GM21526 (cell line): Measurements from ENCODE around the gene AQP3.
"Not testable (repeated sequence)": the region's sequence is repeated elsewhere in the genome, so short reads cannot be mapped to it uniquely, and the experiment has no call there.

Experiments
- ATAC-seq: cut with Tn5 transposase; IDR thresholded peaks from one replicate; pipeline ENCODE4 v1.9.1; 2021; ENCODE audit warnings: moderate library complexity; ENCODE audit not compliant: unreplicated experiment, low FRiP score

Gene AQP3

DNA sequence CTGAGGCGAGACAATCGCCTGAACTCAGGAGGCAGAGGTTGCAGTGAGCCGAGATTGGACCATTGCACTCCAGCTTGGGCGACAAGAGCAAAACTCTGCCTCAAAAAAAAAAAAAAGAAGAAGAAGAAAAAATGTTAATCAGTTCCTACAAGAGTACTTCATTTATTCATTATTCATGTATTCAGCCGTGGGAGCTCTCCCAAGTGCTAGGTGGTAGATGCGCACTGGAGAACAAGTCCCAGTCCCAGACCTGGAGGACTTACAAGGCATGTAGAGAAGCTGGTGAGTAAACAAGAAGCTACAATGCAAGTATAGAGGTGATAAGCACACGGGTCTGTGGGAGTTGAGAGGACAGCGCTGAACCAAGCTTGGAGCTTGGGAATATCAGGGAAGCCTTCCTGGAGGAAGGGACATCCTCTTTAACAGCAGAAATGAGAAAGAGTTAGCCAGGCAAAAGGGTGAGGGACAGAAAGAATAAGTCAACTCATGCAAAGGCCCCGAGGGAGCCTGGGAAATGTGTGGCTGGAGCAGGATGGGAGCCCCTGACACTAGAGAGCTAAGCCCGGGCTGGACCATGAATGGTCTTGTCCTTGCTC, 27.6 kb downstream of the AQP3 start:
- no peak for ATAC-seq

DNA sequence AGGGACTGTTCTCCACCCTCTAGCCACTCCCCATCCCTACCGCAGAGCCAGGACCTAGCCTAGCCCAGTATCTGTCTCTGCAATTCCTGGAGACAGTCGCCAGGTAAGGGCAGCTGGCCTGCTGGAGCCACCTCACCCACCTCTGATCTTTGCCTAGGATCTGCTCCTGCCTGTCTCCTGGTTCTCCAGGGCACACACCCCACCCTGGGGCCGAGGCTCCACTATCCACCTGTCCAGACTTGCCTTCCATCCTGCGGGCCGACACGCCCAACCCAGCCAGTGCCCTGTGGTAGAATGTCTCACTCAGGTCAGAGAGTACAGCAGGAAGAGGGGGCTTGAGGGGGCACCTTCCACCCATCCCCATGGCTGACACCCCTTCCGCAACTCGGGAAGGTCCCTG, 29.3 kb downstream of the AQP3 start:
- no peak for ATAC-seq

DNA sequence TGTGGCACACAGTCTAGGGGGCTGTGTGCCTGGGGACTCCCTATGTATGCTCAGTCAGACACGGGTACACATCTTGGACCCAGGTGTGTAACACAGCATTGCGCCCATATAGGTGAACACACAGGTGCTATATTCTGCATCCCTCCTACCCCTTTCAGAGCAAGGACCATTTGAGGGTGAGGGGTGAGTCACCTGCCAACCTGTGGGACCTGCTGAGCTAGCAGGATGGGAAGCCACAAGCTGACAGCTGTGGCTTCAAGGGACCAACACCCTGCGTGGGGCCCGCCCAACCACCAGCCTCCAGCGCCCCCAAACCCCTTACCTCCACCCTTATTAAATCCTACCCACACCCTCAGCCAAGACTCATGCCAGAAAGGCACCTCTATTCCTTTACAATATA, 30.4 kb downstream of the AQP3 start:
- ATAC-seq: no peak

- no peak for ATAC-seq
These were observed 31.8 kb downstream of the AQP3 start for GRCh38 chr9:33415501-33416038.

DNA sequence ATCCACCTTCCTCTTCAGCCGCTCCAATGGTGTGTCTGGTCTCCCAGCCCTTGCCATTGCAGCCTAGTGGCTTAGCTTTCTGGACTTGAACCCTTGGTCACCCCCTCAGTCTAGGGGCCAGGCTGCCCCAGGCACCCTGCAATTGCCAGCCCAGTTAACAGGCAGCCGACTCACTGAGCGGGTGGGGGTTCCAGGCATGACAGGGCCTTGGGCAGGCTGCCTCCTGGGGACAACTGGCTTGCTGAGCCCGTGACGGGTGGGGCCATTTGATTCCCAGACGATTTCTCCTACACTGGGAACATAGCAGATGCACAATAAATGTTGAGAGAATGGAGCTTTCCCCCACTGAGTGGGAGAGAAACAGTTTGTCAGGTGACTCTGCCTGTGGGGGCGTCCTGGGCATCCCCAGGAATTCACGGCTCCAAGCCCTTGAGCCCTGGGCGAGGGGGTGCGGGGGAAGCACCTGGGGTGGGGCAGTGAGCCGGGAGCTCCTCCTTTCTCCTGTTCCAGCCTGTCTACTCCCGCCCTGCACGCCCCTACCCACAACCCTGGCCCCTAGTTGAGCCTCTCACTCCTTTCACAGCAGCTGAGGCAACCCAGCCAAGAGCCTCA, 32.4 kb downstream of the AQP3 start:
- ATAC-seq: no peak

DNA sequence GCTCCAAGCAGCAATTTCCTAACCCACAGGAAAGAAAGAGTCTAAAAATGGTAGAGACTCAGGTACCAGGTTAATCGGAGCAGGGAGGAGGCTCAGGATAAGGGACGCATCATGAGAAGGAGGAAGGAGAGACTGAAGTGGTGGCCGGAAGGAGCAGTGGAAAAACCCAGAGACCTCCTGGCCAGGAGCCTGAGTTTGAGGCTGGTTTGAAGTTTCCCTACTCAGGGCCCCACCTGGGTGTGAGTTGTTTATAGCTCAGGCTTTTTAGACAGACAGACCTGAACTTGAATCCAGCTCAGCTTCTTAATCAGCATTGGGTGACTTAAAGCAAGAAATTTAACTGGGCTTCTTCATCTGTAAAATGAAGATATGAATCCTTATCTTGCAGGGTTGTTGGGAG, 33.1 kb downstream of the AQP3 start:
- no peak for ATAC-seq

GRCh38 chr9:33408087-33408486, 39.3 kb downstream of the AQP3 start:
- ATAC-seq: no peak

GRCh38 chr9:33407061-33407460, 40.3 kb downstream of the AQP3 start:
- no peak for ATAC-seq

DNA sequence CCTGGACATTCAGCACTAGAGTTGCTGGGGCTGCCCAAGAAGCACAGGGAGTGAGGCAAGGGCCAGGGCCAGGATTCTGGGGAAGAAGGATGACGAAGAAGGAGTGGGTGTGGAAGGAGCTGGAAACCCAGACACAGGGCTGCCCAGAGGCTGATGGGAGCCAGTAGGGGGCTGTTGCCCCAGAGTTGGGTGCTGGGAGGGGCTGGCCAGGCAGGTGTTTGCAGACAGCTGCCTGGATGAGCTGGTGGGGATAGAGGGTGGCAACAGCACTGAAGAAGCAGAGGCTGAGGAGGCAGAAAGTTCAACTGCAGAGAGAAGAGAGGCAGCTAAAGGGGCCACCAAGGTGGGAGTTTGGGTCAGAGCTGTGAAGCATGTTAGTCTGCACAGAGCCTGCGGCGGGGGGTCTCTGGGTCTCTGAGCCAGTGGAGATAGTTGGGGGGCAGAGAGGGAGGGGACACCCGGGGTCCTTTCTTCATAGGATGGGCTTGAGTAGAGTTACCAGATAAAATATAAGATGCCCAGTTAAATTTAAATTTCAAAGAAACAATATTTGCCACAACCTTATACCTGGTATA, 42.5 kb downstream of the AQP3 start:
- no peak for ATAC-seq

GRCh38 chr9:33403941-33404787, 43.2 kb downstream of the AQP3 start:
- ATAC-seq: no peak

- ATAC-seq: not testable (repeated sequence)
These were observed 45.0 kb downstream of the AQP3 start, which contains the start of gene AQP7 for GRCh38 chr9:33402371-33402770. AQP7 (minus strand) TSS chr9:33402568; CDS start chr9:33401262, 1,306 bp downstream.

- not testable (repeated sequence) for ATAC-seq
These were observed 45.6 kb downstream of the AQP3 start for GRCh38 chr9:33401809-33402208.

- ATAC-seq: not testable (repeated sequence)
These were observed 48.3 kb downstream of the AQP3 start for GRCh38 chr9:33399047-33399446.

GRCh38 chr9:33397801-33398200, 49.6 kb downstream of the AQP3 start:
- not testable (repeated sequence) for ATAC-seq

- not testable (repeated sequence) for ATAC-seq
These were observed 52.1 kb downstream of the AQP3 start for GRCh38 chr9:33395159-33395879.

DNA sequence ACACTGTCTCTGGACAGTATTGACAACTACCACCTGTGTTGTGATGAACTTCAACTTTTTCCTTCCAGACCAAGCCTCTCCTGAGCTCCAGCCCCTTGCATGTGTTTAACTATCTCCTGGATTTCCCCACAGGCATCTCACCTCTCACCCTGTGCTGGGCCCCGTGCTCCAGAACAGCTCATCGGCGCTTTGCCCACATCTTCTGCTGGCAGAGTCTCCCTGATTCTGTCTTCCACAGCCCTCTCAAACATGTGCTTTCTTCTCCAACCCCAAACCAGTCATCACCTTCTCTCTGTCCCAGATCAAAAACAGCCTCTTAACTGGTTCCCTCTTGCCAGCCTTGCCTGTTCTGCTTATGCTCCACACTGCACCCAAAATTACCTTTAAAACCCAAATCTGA, 53.4 kb downstream of the AQP3 start:
- ATAC-seq: not testable (repeated sequence)

DNA sequence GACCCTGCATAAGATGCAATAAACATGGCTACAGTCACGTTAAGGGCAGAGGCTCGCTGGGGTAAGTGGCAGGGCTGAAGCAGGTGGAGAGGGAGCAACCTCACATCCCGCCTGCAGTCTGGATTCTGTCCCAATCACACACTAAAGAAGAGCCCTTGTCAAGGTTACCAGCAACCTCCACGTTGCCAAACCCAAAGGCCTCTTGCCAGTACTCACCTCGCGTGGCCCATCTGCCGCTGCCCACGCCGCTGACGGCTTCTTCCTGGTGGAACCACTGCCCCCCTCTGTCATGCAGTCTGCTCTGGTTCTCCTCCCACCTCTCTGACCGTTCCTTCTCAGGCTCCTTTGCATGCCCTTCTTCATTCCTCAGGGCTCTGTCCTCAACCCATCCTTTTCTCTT, 53.8 kb downstream of the AQP3 start:
- no peak for ATAC-seq

DNA sequence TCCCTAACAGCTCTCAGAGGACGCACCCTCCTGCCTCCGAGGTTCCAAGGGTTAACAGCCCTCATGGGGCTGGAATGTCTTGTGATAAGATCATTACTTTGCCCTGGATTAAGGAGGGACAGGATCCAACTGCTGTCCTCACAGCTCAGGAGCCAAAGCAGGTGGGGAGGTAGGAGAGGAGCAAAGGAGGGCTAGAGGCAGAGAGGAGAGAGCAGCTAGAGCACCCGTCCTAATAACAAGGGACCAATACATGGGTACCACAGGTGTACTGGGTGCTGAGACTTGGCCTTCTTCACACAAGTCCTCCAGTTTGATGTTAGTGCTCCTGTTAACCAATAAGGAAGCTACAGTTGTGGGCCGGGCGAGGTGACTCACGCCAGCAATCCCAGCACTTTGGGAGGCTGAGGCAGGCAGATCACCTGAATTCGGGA, 54.8 kb downstream of the AQP3 start:
- not testable (repeated sequence) for ATAC-seq
